Activated CD8-positive, alpha-beta T cell treated with anti-CD3 and anti-CD28 coated beads for 36 hours (primary cell): Measurements from ENCODE around the gene TMEM247. TPM values are rescaled to one million over a fixed set of nuclear protein-coding genes. Genes with fewer than 3 reads are reported as not detected.

ENCODE experiments used
- ATAC-seq: fragments of 200-7000 bp; cut with Tn5 transposase; one replicate; pipeline ENCODE4 v1.10.0; 2021; ENCODE audit warnings: mild to moderate bottlenecking, moderate library complexity
- CTCF ChIA-PET: fragments of 350-600 bp; sonication (Branson Sonifier 250); formaldehyde crosslinking; loops from one replicate; lab custom pipeline; 2021; ENCODE audit warnings: antibody characterized with exemption; lab: Charles Lee
- POLR2A ChIA-PET: fragments of 350-600 bp; sonication (Branson Sonifier 250); formaldehyde crosslinking; loops from one replicate; lab custom pipeline; 2021; ENCODE audit warnings: antibody characterized with exemption; lab: Charles Lee
- DNase-seq: peaks from one replicate; pipeline ENCODE4 v3.0.0-alpha.2; 2020
- H3K27ac Mint-ChIP-seq: one replicate; pipeline ENCODE4 v1.8.0; 2021; ENCODE audit warnings: mild to moderate bottlenecking, mixed read lengths
- H3K27me3 Mint-ChIP-seq: one replicate; pipeline ENCODE4 v1.8.0; 2021; ENCODE audit warnings: mixed read lengths
- H3K36me3 Mint-ChIP-seq: one replicate; pipeline ENCODE4 v1.8.0; 2021; ENCODE audit warnings: low read depth, mixed read lengths
- H3K4me1 Mint-ChIP-seq: one replicate; pipeline ENCODE4 v1.8.0; 2021; ENCODE audit warnings: low read depth, mixed read lengths
- H3K4me3 Mint-ChIP-seq: one replicate; pipeline ENCODE4 v1.8.0; 2021; ENCODE audit warnings: mild to moderate bottlenecking, moderate library complexity, mixed read lengths
- H3K9me3 Mint-ChIP-seq: one replicate; pipeline ENCODE4 v1.8.0; 2021; ENCODE audit warnings: mixed read lengths
- intact Hi-C: fragments of 100-400 bp; cut with micrococcal nuclease; formaldehyde crosslinking; loops from one replicate; pipeline ENCODE4 v1.10.0; 2022
- total RNA-seq, 2 experiments: library from RNA; stranded (reverse); gene quantifications; one replicate each; pipeline ENCODE4 v1.2.3, GENCODE V29; 2021
- TF ChIP-seq, protein P1 (sequence below): fragments of 200-600 bp; IDR thresholded peaks from one replicate; pipeline ENCODE4 v1.8.0; 2022; ENCODE audit warnings: antibody characterized with exemption, mild to moderate bottlenecking

TMEM247 gene
- total RNA-seq, 2 experiments from 2014 or later: not detected

DNA sequence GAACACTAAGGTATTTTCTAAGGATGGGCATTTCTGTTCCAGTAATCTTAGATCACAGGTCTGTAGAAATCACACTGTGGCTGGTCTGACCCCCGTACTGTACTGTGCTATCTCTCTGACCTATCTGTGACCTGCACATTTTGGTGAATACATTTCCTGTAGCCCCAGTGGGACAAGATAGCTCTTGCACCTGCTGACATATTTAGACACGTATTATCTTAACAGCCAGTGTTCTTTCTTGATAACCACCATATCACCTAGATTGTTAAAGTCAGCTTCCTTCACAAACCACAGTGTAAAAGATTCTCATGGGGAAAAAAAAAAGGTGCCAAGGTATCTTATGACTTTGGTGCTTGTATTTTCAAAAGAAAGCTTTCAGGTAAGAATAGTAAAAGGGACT lies 39.8 kb upstream of the TMEM247 start:
- DNase-seq: peak; percentile 39

DNA sequence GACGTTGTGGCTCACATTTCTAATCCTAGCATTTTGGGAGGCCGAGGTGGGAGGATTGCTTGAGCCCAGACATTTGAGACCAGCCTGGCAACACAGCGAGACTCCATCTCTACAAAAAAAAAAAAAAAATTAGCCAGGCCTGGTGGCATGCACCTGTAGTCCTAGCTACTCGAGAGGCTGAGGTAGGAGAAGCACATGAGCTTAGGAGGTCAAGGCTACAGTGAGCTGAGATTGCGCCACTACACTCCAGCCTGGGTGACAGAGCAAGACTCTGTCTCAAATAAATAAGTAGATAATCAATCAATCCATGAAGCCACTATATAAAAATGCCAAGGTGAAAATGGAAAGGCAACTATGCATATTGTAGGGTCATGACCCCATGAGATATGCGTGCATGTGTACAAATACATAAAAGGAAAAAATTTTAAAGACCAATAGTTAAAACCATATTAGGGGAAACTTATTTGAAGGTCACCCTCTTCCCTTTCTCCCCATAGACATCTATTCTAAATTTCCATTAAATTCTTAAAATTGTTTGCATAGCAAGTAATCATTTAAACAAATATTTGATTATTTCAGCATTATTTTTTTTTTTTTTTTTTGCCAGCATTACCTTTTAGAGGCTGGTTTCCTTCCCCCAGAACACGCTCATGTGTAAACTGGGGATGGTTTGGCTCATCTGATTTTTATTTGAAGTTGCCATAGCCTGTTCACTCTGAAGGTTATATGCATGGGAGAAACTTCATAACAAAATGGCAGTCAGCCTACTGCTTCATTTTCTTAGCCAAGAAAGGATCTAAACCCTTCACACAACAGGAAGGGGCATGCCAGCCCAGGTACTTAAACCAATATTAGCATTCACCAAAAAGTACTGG lies 37.3 kb upstream of the TMEM247 start:
- POLR2A ChIA-PET: no interaction called here
- ATAC-seq: no peak
- H3K9me3 Mint-ChIP-seq: peaks cover 7% of the 10 kb centered on the region
- H3K36me3 Mint-ChIP-seq: no peaks in the 10 kb centered on the region
- no peaks in the 10 kb centered on the region for H3K27me3 Mint-ChIP-seq
- CTCF ChIA-PET: no interaction called here
- DNase-seq: no peak
- H3K4me1 Mint-ChIP-seq: peaks cover 27% of the 10 kb centered on the region
- no peak overlapping the region for H3K27ac Mint-ChIP-seq
- intact Hi-C loops: no loop called here
- TF ChIP-seq, protein P1, sequence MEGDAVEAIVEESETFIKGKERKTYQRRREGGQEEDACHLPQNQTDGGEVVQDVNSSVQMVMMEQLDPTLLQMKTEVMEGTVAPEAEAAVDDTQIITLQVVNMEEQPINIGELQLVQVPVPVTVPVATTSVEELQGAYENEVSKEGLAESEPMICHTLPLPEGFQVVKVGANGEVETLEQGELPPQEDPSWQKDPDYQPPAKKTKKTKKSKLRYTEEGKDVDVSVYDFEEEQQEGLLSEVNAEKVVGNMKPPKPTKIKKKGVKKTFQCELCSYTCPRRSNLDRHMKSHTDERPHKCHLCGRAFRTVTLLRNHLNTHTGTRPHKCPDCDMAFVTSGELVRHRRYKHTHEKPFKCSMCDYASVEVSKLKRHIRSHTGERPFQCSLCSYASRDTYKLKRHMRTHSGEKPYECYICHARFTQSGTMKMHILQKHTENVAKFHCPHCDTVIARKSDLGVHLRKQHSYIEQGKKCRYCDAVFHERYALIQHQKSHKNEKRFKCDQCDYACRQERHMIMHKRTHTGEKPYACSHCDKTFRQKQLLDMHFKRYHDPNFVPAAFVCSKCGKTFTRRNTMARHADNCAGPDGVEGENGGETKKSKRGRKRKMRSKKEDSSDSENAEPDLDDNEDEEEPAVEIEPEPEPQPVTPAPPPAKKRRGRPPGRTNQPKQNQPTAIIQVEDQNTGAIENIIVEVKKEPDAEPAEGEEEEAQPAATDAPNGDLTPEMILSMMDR: no peak
- no peak overlapping the region for H3K4me3 Mint-ChIP-seq

More for the DNA sequence above, 39.8 kb upstream of the TMEM247 start:
- H3K27ac Mint-ChIP-seq: no peak overlapping the region
- H3K4me3 Mint-ChIP-seq: no peak overlapping the region
- ChIA-PET POLR2A (no interaction called here), CTCF (interaction anchor here (0.9 to 2.3 kb wide), 4 partner anchors 18 to 446 kb away, joined by 3 to 5 read pairs (median 4); no protein-coding TSS in a partner anchor)
- ATAC-seq: peak; percentile 93
- no peaks in the 10 kb centered on the region for H3K9me3 Mint-ChIP-seq
- no peaks in the 10 kb centered on the region for H3K36me3 Mint-ChIP-seq
- intact Hi-C loops: no loop called here
- no peaks in the 10 kb centered on the region for H3K27me3 Mint-ChIP-seq
- H3K4me1 Mint-ChIP-seq: peaks cover 33% of the 10 kb centered on the region
- TF ChIP-seq, protein P1: no peak

DNA sequence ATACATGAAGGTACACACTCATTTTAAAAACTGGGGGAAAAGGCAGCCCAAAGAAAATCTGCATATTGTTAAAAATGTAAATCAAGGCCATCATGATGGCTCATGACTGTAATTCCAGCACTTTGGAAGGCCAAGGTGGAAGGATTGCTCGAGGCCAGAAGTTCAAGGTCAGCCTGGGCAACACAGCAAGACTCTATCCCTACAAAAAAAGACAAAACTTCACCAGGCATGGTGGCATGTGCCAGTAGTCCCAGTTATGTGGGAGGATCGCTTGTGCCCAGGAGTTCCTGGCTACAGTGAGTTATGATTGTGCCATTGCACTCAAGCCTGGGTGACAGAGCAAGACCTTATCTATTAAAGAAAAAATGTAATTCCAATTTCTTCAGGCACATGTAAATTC lies 34.6 kb upstream of the TMEM247 start:
- ATAC-seq: no peak
- intact Hi-C loops: no loop called here
- H3K36me3 Mint-ChIP-seq: no peaks in the 10 kb centered on the region
- DNase-seq: no peak
- H3K9me3 Mint-ChIP-seq: peaks cover 8% of the 10 kb centered on the region
- H3K27ac Mint-ChIP-seq: no peak overlapping the region
- no peak overlapping the region for H3K4me3 Mint-ChIP-seq
- CTCF ChIA-PET: interaction anchor here (1.9 kb wide), 2 partner anchors 19 to 382 kb away, joined by 4 read pairs; no protein-coding TSS in a partner anchor
- TF ChIP-seq, protein P1: no peak
- peaks cover 9% of the 10 kb centered on the region for H3K4me1 Mint-ChIP-seq
- POLR2A ChIA-PET: no interaction called here
- H3K27me3 Mint-ChIP-seq: no peaks in the 10 kb centered on the region

DNA sequence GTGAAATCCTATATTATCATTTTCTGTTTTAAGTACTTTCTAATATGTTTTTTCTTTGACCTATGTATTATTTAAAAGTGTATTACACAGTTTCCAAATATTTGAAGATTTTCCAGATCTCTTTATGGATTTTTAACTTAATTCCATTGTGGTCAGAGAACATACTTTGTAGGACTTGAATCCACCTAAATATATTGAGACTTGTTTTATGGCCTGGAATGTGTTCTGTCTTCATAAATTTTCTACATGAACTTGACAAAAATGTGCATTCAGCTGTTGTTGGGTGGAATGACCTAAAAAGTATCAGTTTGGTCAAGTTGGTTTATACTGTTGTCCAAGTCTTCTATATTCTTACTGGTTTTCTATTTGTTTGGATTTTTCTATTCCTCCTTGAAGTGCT lies 33.8 kb upstream of the TMEM247 start:
- no peaks in the 10 kb centered on the region for H3K27me3 Mint-ChIP-seq
- DNase-seq (no peak), ATAC-seq (no peak)
- H3K4me1 Mint-ChIP-seq: peaks cover under 1% of the 10 kb centered on the region
- POLR2A ChIA-PET: no interaction called here
- H3K27ac Mint-ChIP-seq: no peak overlapping the region
- intact Hi-C loops: no loop called here
- TF ChIP-seq, protein P1: no peak
- H3K9me3 Mint-ChIP-seq: peaks cover 8% of the 10 kb centered on the region
- CTCF ChIA-PET: interaction anchor here (1.9 kb wide), 2 partner anchors 18 to 383 kb away, joined by 4 read pairs; no protein-coding TSS in a partner anchor
- H3K36me3 Mint-ChIP-seq: no peaks in the 10 kb centered on the region
- no peak overlapping the region for H3K4me3 Mint-ChIP-seq
